GM19372 (cell line): Measurements from ENCODE around the gene JPH4.

Experiments used
- ATAC-seq: cut with Tn5 transposase; IDR thresholded peaks from one replicate; pipeline ENCODE4 v1.9.1; 2021; ENCODE audit warnings: mild to moderate bottlenecking, low read depth, moderate library complexity; ENCODE audit not compliant: unreplicated experiment

The JPH4 gene

GRCh38 chr14:23533652-23534435 lies 44.7 kb downstream of the JPH4 start:
- ATAC-seq = no peak

GRCh38 chr14:23532658-23533057 lies 45.9 kb downstream of the JPH4 start:
- ATAC-seq = no peak

GRCh38 chr14:23531391-23531790 lies 47.2 kb downstream of the JPH4 start:
- ATAC-seq = no peak

- ATAC-seq = no peak
These were observed 48.1 kb downstream of the JPH4 start for GRCh38 chr14:23530375-23531055.

GRCh38 chr14:23529016-23529415 lies 49.6 kb downstream of the JPH4 start:
- ATAC-seq = no peak

GRCh38 chr14:23528555-23528954 lies 50.0 kb downstream of the JPH4 start:
- no peak for ATAC-seq

GRCh38 chr14:23525611-23526010 lies 53.0 kb downstream of the JPH4 start:
- ATAC-seq = no peak

GRCh38 chr14:23524954-23525353 lies 53.6 kb downstream of the JPH4 start:
- no peak for ATAC-seq

- no peak for ATAC-seq
These were observed 55.2 kb downstream of the JPH4 start for GRCh38 chr14:23523229-23524016.

GRCh38 chr14:23522643-23523198 lies 55.9 kb downstream of the JPH4 start:
- ATAC-seq = no peak

GRCh38 chr14:23521785-23522640 lies 56.6 kb downstream of the JPH4 start:
- no peak for ATAC-seq

GRCh38 chr14:23520899-23521533 lies 57.6 kb downstream of the JPH4 start:
- ATAC-seq = no peak

GRCh38 chr14:23518709-23519108 lies 59.9 kb downstream of the JPH4 start:
- ATAC-seq = no peak
